Astrocyte of the hippocampus (primary cell): ENCODE data around the gene CENPC.
"Not testable (repeated sequence)": the region's sequence is repeated elsewhere in the genome, so short reads cannot be mapped to it uniquely, and the experiment has no call there.

ENCODE experiments used
- DNase-seq: peaks from one replicate; pipeline ENCODE4 v3.0.0; 2011; ENCODE audit warnings: low read depth, low spot score

CENPC gene

GRCh38 chr4:67552146-67552792 lies 7.0 kb upstream of the CENPC start:
- DNase-seq = not testable (repeated sequence)

- DNase-seq = no peak
Observed at GRCh38 chr4:67550857-67551256, 5.6 kb upstream of the CENPC start.

GRCh38 chr4:67550451-67550850 lies 5.1 kb upstream of the CENPC start:
- DNase-seq = no peak

- DNase-seq = no peak
Observed at GRCh38 chr4:67549123-67549522, 3.8 kb upstream of the CENPC start.

GRCh38 chr4:67546971-67547370 lies 1.7 kb upstream of the CENPC start:
- no peak for DNase-seq

- DNase-seq = no peak
Observed at GRCh38 chr4:67546004-67546356, 677 bp upstream of the CENPC start.

- no peak for DNase-seq
Observed at GRCh38 chr4:67542076-67542475, 3.2 kb downstream of the CENPC start.

GRCh38 chr4:67539830-67540229 lies 5.5 kb downstream of the CENPC start:
- no peak for DNase-seq

- DNase-seq = no peak
Observed at GRCh38 chr4:67535280-67535840, 9.9 kb downstream of the CENPC start.

GRCh38 chr4:67533112-67533511 lies 12.2 kb downstream of the CENPC start:
- DNase-seq = no peak

- not testable (repeated sequence) for DNase-seq
Observed at GRCh38 chr4:67532397-67532796, 12.9 kb downstream of the CENPC start.

- no peak for DNase-seq
Observed at GRCh38 chr4:67531379-67531962, 13.8 kb downstream of the CENPC start.

GRCh38 chr4:67524140-67524539 lies 21.2 kb downstream of the CENPC start:
- DNase-seq = not testable (repeated sequence)

- DNase-seq = no peak
Observed at GRCh38 chr4:67522851-67523671, 22.2 kb downstream of the CENPC start.

GRCh38 chr4:67522230-67522629 lies 23.1 kb downstream of the CENPC start:
- no peak for DNase-seq

GRCh38 chr4:67521506-67521905 lies 23.8 kb downstream of the CENPC start:
- DNase-seq = no peak

- DNase-seq = no peak
Observed at GRCh38 chr4:67520141-67520540, 25.2 kb downstream of the CENPC start.

- DNase-seq = no peak
Observed at GRCh38 chr4:67512501-67512900, 32.8 kb downstream of the CENPC start.

GRCh38 chr4:67500373-67500772 lies 44.9 kb downstream of the CENPC start:
- no peak for DNase-seq

- DNase-seq = no peak
Observed at GRCh38 chr4:67499799-67500198, 45.5 kb downstream of the CENPC start.

- DNase-seq = peak; percentile 44
Observed at GRCh38 chr4:67483868-67484602, 61.3 kb downstream of the CENPC start.

- no peak for DNase-seq
Observed at GRCh38 chr4:67480810-67481209, 64.5 kb downstream of the CENPC start.
